ENCODE data around the gene SEPTIN6.
A peak's percentile ranks its signal among the peaks of the same experiment; 100 is the strongest.

SEPTIN6 gene

DNA sequence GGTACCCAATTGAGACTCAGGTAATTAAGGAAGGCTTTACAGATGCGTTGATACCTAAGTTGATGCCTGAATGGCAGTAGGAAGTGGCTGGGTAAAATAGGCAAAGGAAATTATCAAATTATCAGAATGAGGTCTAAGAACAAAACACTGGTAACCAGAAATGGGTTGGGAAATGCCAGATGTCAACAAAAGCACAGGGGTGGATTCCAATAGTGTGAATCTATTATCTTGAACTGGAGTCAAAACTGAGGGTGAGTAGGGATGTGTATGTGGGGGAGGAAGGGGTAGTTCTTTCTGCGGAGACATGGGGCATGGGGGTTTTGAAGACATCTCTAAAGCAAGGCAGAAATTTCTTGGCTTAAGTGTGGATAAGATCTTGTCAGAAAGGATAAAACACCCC, 16.0 kb upstream of the SEPTIN6 start:
- Histone ChIP-seq H3K9ac (ENCODE audit: low read depth, low read length) (no peak overlapping the region), H3K36me3 (ENCODE audit: insufficient read depth, low read depth, low read length) (no peaks in the 10 kb centered on the region), H3K4me1 (ENCODE audit: insufficient read depth, low read length) (no peaks in the 10 kb centered on the region), H3K27ac (ENCODE audit: low read length) (no peak overlapping the region), H3K4me3 (ENCODE audit: low read length) (no peak overlapping the region), H3K9me3 (ENCODE audit: insufficient read depth, low read depth, low read length) (no peaks in the 10 kb centered on the region), H3K27me3 (ENCODE audit: insufficient read depth, low read length) (no peaks in the 10 kb centered on the region)

DNA sequence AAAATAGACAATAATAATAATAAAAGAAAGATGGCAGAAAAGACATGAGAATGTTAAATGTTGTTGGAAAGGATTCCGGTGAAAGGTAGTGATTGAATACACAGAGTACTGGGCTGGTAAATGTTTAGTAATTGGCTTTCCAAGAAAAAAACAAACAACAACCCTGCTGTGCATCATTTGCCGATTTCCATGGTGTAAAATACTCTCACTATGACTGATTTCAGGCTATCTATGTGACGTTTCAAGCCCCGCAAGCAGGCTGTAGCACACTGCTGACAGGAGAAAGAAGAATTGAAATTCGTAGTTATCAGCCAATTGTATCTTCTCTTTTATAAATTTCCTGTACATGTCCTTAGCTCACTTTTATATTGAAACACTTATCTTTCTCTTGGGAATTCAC, 13.6 kb upstream of the SEPTIN6 start:
- Histone ChIP-seq H3K4me1 (ENCODE audit: insufficient read depth, low read length) (no peaks in the 10 kb centered on the region), H3K9me3 (ENCODE audit: insufficient read depth, low read depth, low read length) (no peaks in the 10 kb centered on the region), H3K27ac (ENCODE audit: low read length) (no peak overlapping the region), H3K9ac (ENCODE audit: low read depth, low read length) (no peak overlapping the region), H3K4me3 (ENCODE audit: low read length) (no peak overlapping the region), H3K27me3 (ENCODE audit: insufficient read depth, low read length) (no peaks in the 10 kb centered on the region), H3K36me3 (ENCODE audit: insufficient read depth, low read depth, low read length) (no peaks in the 10 kb centered on the region)

DNA sequence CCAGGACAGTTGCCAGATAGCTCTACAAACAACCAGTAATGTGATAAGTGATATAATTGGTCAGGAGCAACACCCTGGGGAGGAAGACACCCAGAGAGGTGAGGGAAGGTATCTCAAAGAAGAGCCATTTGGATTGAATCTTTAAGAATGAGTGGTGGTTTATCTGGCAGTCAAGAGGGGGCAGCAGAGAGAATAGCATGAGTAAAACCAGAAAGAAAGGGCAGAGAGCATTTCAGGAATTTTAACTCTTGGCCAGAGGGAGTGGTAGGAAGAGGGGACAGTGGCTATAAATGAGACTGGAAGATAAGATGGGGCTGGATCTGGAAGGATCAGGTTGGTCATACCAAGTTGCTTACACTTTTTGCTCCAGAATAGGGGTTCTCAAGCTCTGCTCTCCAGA, 5.9 kb upstream of the SEPTIN6 start:
- no peaks in the 10 kb centered on the region for H3K36me3 ChIP-seq (ENCODE audit: insufficient read depth, low read depth, low read length)
- no peak overlapping the region for H3K27ac ChIP-seq (ENCODE audit: low read length)
- H3K9me3 ChIP-seq (ENCODE audit: insufficient read depth, low read depth, low read length): no peaks in the 10 kb centered on the region

DNA sequence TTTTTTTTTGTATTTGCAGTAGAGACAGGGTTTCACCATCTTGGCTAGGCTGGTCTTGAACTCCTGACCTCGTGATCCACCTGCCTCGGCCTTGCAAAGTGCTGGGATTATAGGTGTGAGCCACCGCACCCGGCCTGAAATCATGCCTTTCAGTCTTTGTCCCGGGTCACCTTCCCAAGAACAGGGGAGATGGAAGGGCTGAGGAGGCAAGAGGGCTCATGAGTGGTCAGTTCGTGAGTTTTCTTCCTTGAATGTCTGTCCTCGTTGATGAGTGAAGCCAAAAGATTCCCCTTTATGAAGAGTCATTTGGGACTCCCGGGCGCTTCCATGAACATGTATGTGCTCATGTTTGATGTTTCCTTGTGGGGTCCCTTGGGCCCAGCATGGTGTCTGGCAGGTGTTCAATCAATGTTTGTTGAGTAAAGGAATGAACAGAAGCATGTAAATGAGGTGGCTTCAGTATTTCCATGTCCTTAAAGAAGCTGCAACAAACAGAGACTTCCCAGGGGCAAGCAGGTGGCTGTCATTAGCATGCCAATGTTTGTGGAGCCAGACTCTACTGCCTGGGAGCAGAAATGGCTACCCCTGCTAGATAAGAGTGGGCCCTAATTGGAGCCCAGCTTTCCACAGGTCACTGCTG, 3.4 kb upstream of the SEPTIN6 start:
- H3K9ac ChIP-seq (ENCODE audit: low read depth, low read length): no peak overlapping the region
- H3K9me3 ChIP-seq (ENCODE audit: insufficient read depth, low read depth, low read length): no peaks in the 10 kb centered on the region
- no peaks in the 10 kb centered on the region for H3K36me3 ChIP-seq (ENCODE audit: insufficient read depth, low read depth, low read length)
- peaks cover 34% of the 10 kb centered on the region for H3K27me3 ChIP-seq (ENCODE audit: insufficient read depth, low read length)
- H3K4me1 ChIP-seq (ENCODE audit: insufficient read depth, low read length): peaks cover 6% of the 10 kb centered on the region
- H3K27ac ChIP-seq (ENCODE audit: low read length): no peak overlapping the region
- no peak overlapping the region for H3K4me3 ChIP-seq (ENCODE audit: low read length)

More for the DNA sequence above, 5.9 kb upstream of the SEPTIN6 start:
- Histone ChIP-seq H3K9ac (ENCODE audit: low read depth, low read length) (no peak overlapping the region), H3K4me3 (ENCODE audit: low read length) (no peak overlapping the region), H3K4me1 (ENCODE audit: insufficient read depth, low read length) (peaks cover 4% of the 10 kb centered on the region; the same call in 1 of the 2 replicates), H3K27me3 (ENCODE audit: insufficient read depth, low read length) (peaks cover 21% of the 10 kb centered on the region)

DNA sequence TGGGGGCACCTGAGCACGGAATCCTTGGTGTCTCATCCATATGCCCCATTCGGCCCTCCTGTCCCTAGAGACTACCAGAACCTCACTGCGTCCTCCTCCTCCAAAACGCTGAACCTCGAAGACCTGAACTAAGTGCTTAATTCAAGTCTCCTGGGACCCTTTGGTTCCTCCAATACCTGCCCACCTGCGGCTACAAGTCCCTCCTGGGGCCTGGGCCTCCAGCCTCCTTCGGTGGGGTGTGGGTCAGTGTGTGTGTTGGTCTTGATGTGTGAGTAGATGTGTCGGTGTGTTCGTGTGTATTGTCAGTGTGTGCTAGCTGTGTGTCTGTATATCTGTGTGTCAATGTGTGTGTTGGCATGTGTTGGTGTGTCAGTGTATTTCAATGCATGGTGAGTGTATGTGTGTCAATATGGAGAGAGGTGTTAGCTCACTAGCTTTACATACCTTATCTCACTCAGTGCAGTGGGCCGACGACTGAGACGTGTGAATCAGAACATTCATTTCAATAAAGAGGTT, 2.6 kb upstream of the SEPTIN6 start:
- peaks cover 38% of the 10 kb centered on the region for H3K27me3 ChIP-seq (ENCODE audit: insufficient read depth, low read length)
- no peak overlapping the region for H3K9ac ChIP-seq (ENCODE audit: low read depth, low read length)
- H3K36me3 ChIP-seq (ENCODE audit: insufficient read depth, low read depth, low read length): no peaks in the 10 kb centered on the region
- peaks cover 10% of the 10 kb centered on the region for H3K4me1 ChIP-seq (ENCODE audit: insufficient read depth, low read length)
- H3K4me3 ChIP-seq (ENCODE audit: low read length): no peak overlapping the region
- H3K9me3 ChIP-seq (ENCODE audit: insufficient read depth, low read depth, low read length): no peaks in the 10 kb centered on the region
- no peak overlapping the region for H3K27ac ChIP-seq (ENCODE audit: low read length)

DNA sequence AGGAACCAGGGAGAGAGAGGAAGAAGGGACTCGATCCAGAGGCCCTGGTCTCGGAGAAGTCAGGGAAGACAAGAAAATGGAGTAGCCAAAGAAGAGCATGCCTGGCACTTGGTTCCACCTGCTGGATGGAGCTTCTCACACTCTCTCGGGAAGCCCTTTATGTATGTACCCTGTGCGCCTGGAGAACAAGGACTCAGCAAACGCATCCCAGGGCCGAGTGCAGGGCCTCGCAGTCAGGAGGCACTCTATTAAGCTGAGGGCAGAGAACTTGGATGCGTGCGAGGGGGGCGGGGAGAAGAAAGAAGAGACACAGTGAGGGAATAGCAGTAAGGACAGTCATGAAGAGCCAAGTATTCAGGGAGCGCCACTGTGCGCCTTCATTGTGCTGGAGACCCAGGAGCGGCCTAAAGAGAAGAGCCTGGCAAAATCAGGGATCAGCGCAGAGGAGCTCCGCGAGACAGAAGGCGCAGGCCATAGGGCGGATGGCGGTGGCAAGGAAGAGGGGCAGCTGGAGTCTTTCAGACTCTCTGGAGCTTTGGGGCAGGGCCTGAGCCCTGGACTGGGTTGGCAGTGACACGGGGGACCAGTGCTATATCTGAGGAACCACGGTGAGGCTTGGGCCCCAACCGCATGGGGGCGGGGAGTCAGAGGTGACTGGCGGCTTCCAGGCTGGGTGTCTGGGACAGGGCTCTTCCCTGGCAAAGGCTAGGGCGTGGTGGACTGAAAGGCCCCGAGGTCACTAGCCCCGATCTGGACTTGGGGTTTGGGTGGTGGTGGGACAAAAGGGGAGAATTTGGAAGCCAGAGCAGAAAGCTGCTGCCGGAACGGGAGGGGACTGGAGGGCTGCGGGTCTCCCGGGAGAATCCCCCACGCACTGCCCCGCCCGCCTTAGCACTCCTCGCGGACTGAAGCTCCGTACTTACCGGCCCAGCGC, 1.9 kb upstream of the SEPTIN6 start:
- H3K4me1 ChIP-seq (ENCODE audit: insufficient read depth, low read length): peaks cover 10% of the 10 kb centered on the region
- peaks cover 38% of the 10 kb centered on the region for H3K27me3 ChIP-seq (ENCODE audit: insufficient read depth, low read length)
- H3K36me3 ChIP-seq (ENCODE audit: insufficient read depth, low read depth, low read length): no peaks in the 10 kb centered on the region
- H3K9ac ChIP-seq (ENCODE audit: low read depth, low read length): no peak overlapping the region
- H3K9me3 ChIP-seq (ENCODE audit: insufficient read depth, low read depth, low read length): no peaks in the 10 kb centered on the region
- H3K27ac ChIP-seq (ENCODE audit: low read length): no peak overlapping the region
- H3K4me3 ChIP-seq (ENCODE audit: low read length): peak overlapping the region; percentile 72; the same call in 1 of the 2 replicates

DNA sequence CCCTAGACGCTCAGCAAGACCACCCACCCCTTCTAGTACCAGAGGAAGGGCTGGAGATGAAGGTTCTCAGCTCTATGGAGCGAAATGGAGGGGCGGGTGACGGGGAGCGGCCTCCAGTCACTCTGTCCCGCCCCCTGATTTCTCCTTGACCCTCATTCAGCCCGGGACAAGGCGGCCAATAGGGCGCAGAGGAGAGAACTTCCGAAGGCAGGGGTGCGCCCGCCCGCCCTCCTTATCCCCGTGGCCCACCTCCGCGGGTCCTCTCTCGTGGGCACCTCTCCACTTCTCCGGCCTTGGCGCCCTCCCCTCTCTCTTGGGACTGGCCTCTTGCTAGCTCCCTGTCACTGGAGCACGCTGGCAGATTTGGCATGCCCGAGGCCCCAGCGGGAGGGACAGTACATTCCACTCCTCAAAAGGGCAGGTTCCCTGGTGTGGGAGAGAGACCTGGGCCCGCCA, 1.1 kb upstream of the SEPTIN6 start:
- Histone ChIP-seq H3K4me1 (ENCODE audit: insufficient read depth, low read length) (peaks cover 7% of the 10 kb centered on the region), H3K9ac (ENCODE audit: low read depth, low read length) (no peak overlapping the region), H3K36me3 (ENCODE audit: insufficient read depth, low read depth, low read length) (no peaks in the 10 kb centered on the region), H3K9me3 (ENCODE audit: insufficient read depth, low read depth, low read length) (no peaks in the 10 kb centered on the region), H3K27ac (ENCODE audit: low read length) (no peak overlapping the region), H3K27me3 (ENCODE audit: insufficient read depth, low read length) (peaks cover 38% of the 10 kb centered on the region), H3K4me3 (ENCODE audit: low read length) (peak overlapping the region; percentile 72)

DNA sequence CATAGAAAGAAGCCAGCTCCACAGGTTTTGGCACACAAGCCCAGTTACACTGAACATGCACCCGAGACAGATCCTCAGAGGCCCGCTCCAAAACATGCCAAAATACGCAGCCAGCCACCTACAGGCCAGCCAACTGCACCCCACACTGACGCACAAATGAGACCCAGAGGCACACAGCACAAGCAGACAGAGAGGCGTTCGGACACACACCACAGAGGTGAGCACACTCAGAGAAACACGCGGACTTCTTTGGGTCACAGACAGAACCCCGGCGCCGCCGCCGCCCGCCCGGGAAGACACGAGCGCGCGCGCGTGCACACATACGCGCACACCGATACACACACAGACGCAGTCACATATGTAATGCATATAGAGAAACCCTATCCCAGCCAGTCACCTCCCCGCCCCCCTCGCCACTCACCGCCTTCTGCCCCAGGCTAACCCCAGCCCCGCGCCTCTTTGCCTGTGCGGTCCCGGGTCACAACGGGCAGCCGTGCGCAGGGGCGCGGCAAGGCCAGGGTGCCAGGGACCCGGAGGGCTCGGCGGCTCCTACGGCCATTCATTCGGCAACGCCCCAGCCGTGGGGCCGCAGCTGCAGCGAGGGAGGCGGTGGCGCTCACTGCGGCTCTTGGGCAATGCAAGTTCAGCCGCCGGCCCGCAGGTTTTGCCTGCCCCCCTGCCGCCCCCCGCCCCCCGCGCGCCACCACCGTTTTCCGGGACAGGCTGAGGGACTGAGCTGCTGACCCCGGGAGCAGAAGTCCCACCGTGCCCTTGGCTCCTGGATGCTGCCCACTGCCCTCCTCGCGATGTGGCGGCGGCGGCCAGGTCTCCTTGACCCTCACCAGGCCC, 553 bp downstream of the SEPTIN6 start:
- peaks cover 38% of the 10 kb centered on the region for H3K27me3 ChIP-seq (ENCODE audit: insufficient read depth, low read length)
- H3K9me3 ChIP-seq (ENCODE audit: insufficient read depth, low read depth, low read length): no peaks in the 10 kb centered on the region
- H3K4me3 ChIP-seq (ENCODE audit: low read length): peak overlapping the region; percentile 72
- no peaks in the 10 kb centered on the region for H3K36me3 ChIP-seq (ENCODE audit: insufficient read depth, low read depth, low read length)
- H3K27ac ChIP-seq (ENCODE audit: low read length): no peak overlapping the region
- H3K9ac ChIP-seq (ENCODE audit: low read depth, low read length): peak overlapping the region; percentile 65; the same call in 1 of the 2 replicates
- peaks cover 7% of the 10 kb centered on the region for H3K4me1 ChIP-seq (ENCODE audit: insufficient read depth, low read length)

DNA sequence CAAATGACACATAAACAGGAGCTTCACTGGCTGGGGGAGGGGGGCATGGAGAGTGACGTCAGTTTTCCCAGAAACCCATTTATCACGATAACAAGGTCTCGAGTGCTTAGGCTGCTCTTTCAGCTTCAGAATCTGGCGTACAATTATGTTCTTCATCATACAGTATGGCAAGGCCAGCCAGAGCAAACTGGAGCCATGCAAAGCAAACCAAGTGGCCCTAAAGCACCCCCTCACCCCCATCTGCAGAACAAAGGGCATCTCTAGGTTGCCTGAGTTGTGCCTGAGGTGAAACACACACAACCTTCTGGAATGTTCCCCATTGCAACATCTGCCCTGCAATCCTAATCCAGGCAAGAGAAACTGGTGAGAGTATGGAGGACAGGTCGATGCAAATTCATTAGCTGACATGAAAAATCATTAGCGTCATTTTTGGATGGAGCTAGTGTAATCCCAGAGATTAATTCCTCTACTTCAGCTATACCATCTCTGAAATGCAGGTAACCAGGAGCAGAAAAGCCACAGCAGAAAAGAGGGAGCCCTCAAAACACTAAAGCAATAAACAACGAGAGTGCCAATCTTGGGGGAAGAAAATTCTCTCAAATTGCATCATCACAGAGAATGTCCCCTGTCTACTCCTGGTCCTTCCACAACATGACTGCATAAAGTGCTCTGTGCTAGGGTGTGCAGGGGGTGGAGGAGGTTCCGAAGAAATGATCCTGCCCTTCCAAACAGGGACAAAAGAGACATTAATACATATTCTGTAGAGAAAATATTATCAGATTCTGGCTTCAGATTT, 1.8 kb downstream of the SEPTIN6 start:
- no peak overlapping the region for H3K27ac ChIP-seq (ENCODE audit: low read length)
- peaks cover 38% of the 10 kb centered on the region for H3K27me3 ChIP-seq (ENCODE audit: insufficient read depth, low read length)
- H3K9ac ChIP-seq (ENCODE audit: low read depth, low read length): no peak overlapping the region
- peak overlapping the region; percentile 72 for H3K4me3 ChIP-seq (ENCODE audit: low read length)
- H3K4me1 ChIP-seq (ENCODE audit: insufficient read depth, low read length): peaks cover 7% of the 10 kb centered on the region
- H3K9me3 ChIP-seq (ENCODE audit: insufficient read depth, low read depth, low read length): no peaks in the 10 kb centered on the region
- no peaks in the 10 kb centered on the region for H3K36me3 ChIP-seq (ENCODE audit: insufficient read depth, low read depth, low read length)

DNA sequence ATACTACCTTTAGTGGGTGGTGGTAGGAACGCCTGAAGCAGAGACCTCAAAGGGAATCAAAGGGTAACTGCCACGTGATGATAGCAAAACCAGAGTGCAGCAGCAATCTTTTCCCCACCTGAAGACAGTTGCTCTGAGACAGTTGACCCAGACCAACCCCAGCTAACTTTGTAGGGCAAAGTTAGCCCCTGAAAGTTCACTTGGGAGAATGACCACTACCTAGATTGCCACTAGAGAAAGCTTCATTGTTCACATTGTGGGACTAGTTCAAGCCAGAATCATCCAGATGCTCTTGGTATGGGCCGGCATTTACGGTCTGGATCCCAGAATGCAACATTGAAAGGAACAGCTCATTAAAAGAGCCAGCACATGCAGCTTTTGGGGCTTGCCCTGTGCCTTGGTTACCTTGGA, 4.1 kb downstream of the SEPTIN6 start:
- H3K4me3 ChIP-seq (ENCODE audit: low read length): no peak overlapping the region
- no peaks in the 10 kb centered on the region for H3K36me3 ChIP-seq (ENCODE audit: insufficient read depth, low read depth, low read length)
- peaks cover 10% of the 10 kb centered on the region for H3K4me1 ChIP-seq (ENCODE audit: insufficient read depth, low read length)
- no peak overlapping the region for H3K9ac ChIP-seq (ENCODE audit: low read depth, low read length)
- no peaks in the 10 kb centered on the region for H3K9me3 ChIP-seq (ENCODE audit: insufficient read depth, low read depth, low read length)
- H3K27me3 ChIP-seq (ENCODE audit: insufficient read depth, low read length): peaks cover 18% of the 10 kb centered on the region
- H3K27ac ChIP-seq (ENCODE audit: low read length): no peak overlapping the region
